Trophoblast cell (in vitro differentiated cells and primary cell): ENCODE measurements around the gene AQP1.

Source experiments
- DNase-seq, 2 donors: peaks; one replicate each; pipeline ENCODE4 v3.0.0-alpha.2; 2016
- H2AFZ ChIP-seq: 2 replicates; pipeline ENCODE4 v1.6.1; 2013; ENCODE audit warnings: low read length, moderate library complexity, mild to moderate bottlenecking; ENCODE audit not compliant: insufficient read depth, poor library complexity
- H2AK5ac ChIP-seq: 2 replicates; pipeline ENCODE4 v1.6.1; 2013; ENCODE audit warnings: mild to moderate bottlenecking, low read length
- H2BK120ac ChIP-seq: 2 replicates; pipeline ENCODE4 v1.6.1; 2013; ENCODE audit warnings: low read length, mild to moderate bottlenecking, moderate library complexity; ENCODE audit not compliant: insufficient read depth, poor library complexity
- H2BK12ac ChIP-seq: 2 replicates; pipeline ENCODE4 v1.6.1; 2013; ENCODE audit warnings: mild to moderate bottlenecking, low read length, moderate library complexity
- H2BK5ac ChIP-seq: 2 replicates; pipeline ENCODE4 v1.6.1; 2013; ENCODE audit warnings: low read length, low read depth, moderate library complexity, mild to moderate bottlenecking; ENCODE audit not compliant: poor library complexity
- H3K14ac ChIP-seq: 2 replicates; pipeline ENCODE4 v1.6.1; 2013; ENCODE audit warnings: mild to moderate bottlenecking, low read length
- H3K18ac ChIP-seq: 2 replicates; pipeline ENCODE4 v1.6.1; 2013; ENCODE audit warnings: mild to moderate bottlenecking, low read length
- H3K23ac ChIP-seq: 2 replicates; pipeline ENCODE4 v1.6.1; 2013; ENCODE audit warnings: low read length
- H3K27ac ChIP-seq: 2 replicates; pipeline ENCODE4 v1.5.1; 2013; ENCODE audit warnings: low read depth, mild to moderate bottlenecking, inconsistent platforms, low read length, moderate library complexity
- H3K27me3 ChIP-seq: 2 replicates; pipeline ENCODE4 v1.6.1; 2013; ENCODE audit warnings: inconsistent platforms, mild to moderate bottlenecking, low read length, moderate library complexity; ENCODE audit not compliant: insufficient read depth
- H3K36me3 ChIP-seq, 2 experiments: 1 replicate in 1 of 2; 2 replicates in 1 of 2; pipeline ENCODE4 v1.6.1; 2013; ENCODE audit warnings: low read length in 2 of 2, mild to moderate bottlenecking in 2 of 2, moderate library complexity in 1 of 2; ENCODE audit not compliant: insufficient read depth in 2 of 2, control insufficient read depth in 1 of 2
- H3K4ac ChIP-seq: 2 replicates; pipeline ENCODE4 v1.6.1; 2013; ENCODE audit warnings: low read depth, mild to moderate bottlenecking, low read length, moderate library complexity
- H3K4me1 ChIP-seq, 2 experiments: 1 replicate in 1 of 2; 2 replicates in 1 of 2; pipeline ENCODE4 v1.6.1; 2013; ENCODE audit warnings: low read length in 2 of 2, mild to moderate bottlenecking in 2 of 2, moderate library complexity in 1 of 2; ENCODE audit not compliant: insufficient read depth in 2 of 2, control insufficient read depth in 1 of 2
- H3K4me2 ChIP-seq: 2 replicates; pipeline ENCODE4 v1.6.1; 2013; ENCODE audit warnings: inconsistent platforms, mild to moderate bottlenecking, low read length, moderate library complexity
- H3K4me3 ChIP-seq: 2 replicates; pipeline ENCODE4 v1.5.1; 2013; ENCODE audit warnings: mild to moderate bottlenecking, low read depth, low read length, inconsistent platforms
- H3K79me1 ChIP-seq: one replicate; pipeline ENCODE4 v1.6.1; 2013; ENCODE audit warnings: low read length
- H3K79me2 ChIP-seq: 2 replicates; pipeline ENCODE4 v1.6.1; 2013; ENCODE audit warnings: low read length, mild to moderate bottlenecking; ENCODE audit not compliant: control insufficient read depth, insufficient read depth, poor library complexity
- H3K9ac ChIP-seq: 2 replicates; pipeline ENCODE4 v1.6.1; 2013; ENCODE audit warnings: mild to moderate bottlenecking, low read length
- H3K9me3 ChIP-seq: 2 replicates; pipeline ENCODE4 v1.6.1; 2013; ENCODE audit warnings: low read depth, mild to moderate bottlenecking, control low read depth, inconsistent platforms, low read length; ENCODE audit not compliant: insufficient read depth
- H4K12ac ChIP-seq: 2 replicates; pipeline ENCODE4 v1.6.1; 2013; ENCODE audit warnings: low read depth, mild to moderate bottlenecking, low read length, moderate library complexity
- H4K8ac ChIP-seq: 2 replicates; pipeline ENCODE4 v1.6.1; 2013; ENCODE audit warnings: low read depth, mild to moderate bottlenecking, low read length, moderate library complexity
- H4K91ac ChIP-seq: one replicate; pipeline ENCODE4 v1.6.1; 2013; ENCODE audit warnings: low read depth, mild to moderate bottlenecking, low read length, moderate library complexity
- WGBS: extraction: QIAGEN DNeasy Blood & Tissue Kit; methylation state at CpG from one replicate; pipeline ENCODE4 v1.1.7; 2013; ENCODE audit warnings: missing lambda C conversion rate; ENCODE audit not compliant: insufficient read length, insufficient coverage; ENCODE audit errors: extremely low coverage; 5-methylcytosine and 5-hydroxymethylcytosine counted together

Gene AQP1

GRCh38 chr7:30916767-30917166 lies 5.1 kb downstream of the AQP1 start:
- no peak overlapping the region for H3K14ac ChIP-seq
- no peak for DNase-seq
- H3K9me3 ChIP-seq: peaks cover 3% of the 10 kb centered on the region
- no peak overlapping the region for H4K12ac ChIP-seq
- no peak overlapping the region for H2BK12ac ChIP-seq
- H2BK120ac ChIP-seq: no peak overlapping the region
- no peak overlapping the region for H2AFZ ChIP-seq
- no peaks in the 10 kb centered on the region for H3K36me3 ChIP-seq
- WGBS: no CpG with 5 or more reads among the region's 7 CpGs
- no peak overlapping the region for H4K91ac ChIP-seq
- H3K18ac ChIP-seq: no peak overlapping the region
- no peak overlapping the region for H3K4ac ChIP-seq
- no peak overlapping the region for H3K23ac ChIP-seq
- no peak overlapping the region for H3K4me2 ChIP-seq
- no peak overlapping the region for H3K4me3 ChIP-seq
- H4K8ac ChIP-seq: no peak overlapping the region
- H3K27me3 ChIP-seq: no peaks in the 10 kb centered on the region
- peaks cover 2% of the 10 kb centered on the region for H3K79me1 ChIP-seq
- no peak overlapping the region for H3K9ac ChIP-seq
- peaks cover 9 to 11% of the 10 kb centered on the region in 2 experiments for H3K4me1 ChIP-seq
- H2BK5ac ChIP-seq: no peak overlapping the region
- no peak overlapping the region for H2AK5ac ChIP-seq
- H3K79me2 ChIP-seq: no peaks in the 10 kb centered on the region
- H3K27ac ChIP-seq: no peak overlapping the region

- Histone ChIP-seq H3K14ac (no peak overlapping the region), H4K8ac (no peak overlapping the region), H3K9ac (no peak overlapping the region), H3K18ac (no peak overlapping the region), H2AK5ac (no peak overlapping the region), H4K12ac (no peak overlapping the region), H3K9me3 (peaks cover 3% of the 10 kb centered on the region), H3K4me1 (peaks cover 9 to 11% of the 10 kb centered on the region in 2 experiments), H3K4me3 (no peak overlapping the region), H3K27ac (no peak overlapping the region), H4K91ac (no peak overlapping the region), H3K4ac (no peak overlapping the region), H2BK12ac (no peak overlapping the region), H3K36me3 (no peaks in the 10 kb centered on the region), H3K4me2 (no peak overlapping the region), H2BK5ac (no peak overlapping the region), H3K27me3 (no peaks in the 10 kb centered on the region), H2AFZ (no peak overlapping the region), H3K79me1 (peaks cover 2% of the 10 kb centered on the region), H3K79me2 (no peaks in the 10 kb centered on the region), H3K23ac (no peak overlapping the region), H2BK120ac (no peak overlapping the region)
- DNase-seq: no peak
- no CpG with 5 or more reads among the region's 4 CpGs for WGBS
Observed at GRCh38 chr7:30917216-30917893, 5.7 kb downstream of the AQP1 start.

GRCh38 chr7:30918676-30919075 lies 7.0 kb downstream of the AQP1 start:
- H3K27ac ChIP-seq: no peak overlapping the region
- no peak overlapping the region for H3K18ac ChIP-seq
- no peak overlapping the region for H2BK120ac ChIP-seq
- no peak for DNase-seq
- H3K4ac ChIP-seq: no peak overlapping the region
- no peak overlapping the region for H4K12ac ChIP-seq
- H3K79me2 ChIP-seq: no peaks in the 10 kb centered on the region
- H3K4me3 ChIP-seq: no peak overlapping the region
- H3K27me3 ChIP-seq: no peaks in the 10 kb centered on the region
- no peak overlapping the region for H2BK5ac ChIP-seq
- no peak overlapping the region for H2AK5ac ChIP-seq
- peak overlapping the region; percentile 25 for H4K91ac ChIP-seq
- H2AFZ ChIP-seq: no peak overlapping the region
- no peak overlapping the region for H4K8ac ChIP-seq
- H3K79me1 ChIP-seq: peaks cover 2% of the 10 kb centered on the region
- H3K36me3 ChIP-seq: no peaks in the 10 kb centered on the region
- peaks cover 9 to 11% of the 10 kb centered on the region in 2 experiments for H3K4me1 ChIP-seq
- WGBS: no CpG with 5 or more reads among the region's 4 CpGs
- H3K9ac ChIP-seq: no peak overlapping the region
- H3K23ac ChIP-seq: no peak overlapping the region
- H3K14ac ChIP-seq: no peak overlapping the region
- H2BK12ac ChIP-seq: no peak overlapping the region
- H3K4me2 ChIP-seq: no peak overlapping the region
- peaks cover under 1% of the 10 kb centered on the region for H3K9me3 ChIP-seq

DNA sequence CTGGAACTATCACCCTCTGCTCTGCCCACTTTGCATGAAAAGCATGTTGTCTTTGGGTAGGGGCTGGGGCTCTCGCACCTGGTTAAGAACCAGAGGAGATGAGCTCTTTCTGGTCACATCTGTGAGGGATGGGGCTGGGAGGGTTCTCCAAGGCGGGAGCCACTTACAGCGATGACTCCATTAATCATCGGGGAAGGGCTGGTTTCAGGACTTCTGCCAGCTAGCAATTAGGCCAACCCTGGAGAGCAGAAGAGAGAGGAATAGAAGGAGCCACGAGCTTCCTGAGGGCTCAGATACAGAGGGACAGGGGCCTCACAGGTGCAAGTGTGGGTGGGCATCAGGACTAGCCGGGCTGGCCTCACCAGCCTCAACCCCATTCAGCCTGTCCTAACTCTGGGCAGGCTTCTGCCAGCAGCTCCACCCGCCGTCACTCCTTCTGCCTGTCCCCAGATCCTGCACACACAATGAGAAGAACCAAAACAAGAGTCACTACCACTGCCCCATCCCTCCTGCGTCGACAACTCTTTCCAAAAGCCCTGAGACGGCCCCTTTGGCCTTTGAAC lies 8.4 kb downstream of the AQP1 start:
- peak overlapping the region; percentile 20 for H2BK5ac ChIP-seq
- no peak overlapping the region for H3K23ac ChIP-seq
- H3K14ac ChIP-seq: no peak overlapping the region
- H3K4ac ChIP-seq: no peak overlapping the region
- H3K36me3 ChIP-seq: no peaks in the 10 kb centered on the region
- H3K27ac ChIP-seq: no peak overlapping the region
- no peak overlapping the region for H4K12ac ChIP-seq
- peak overlapping the region; percentile 32 for H2AK5ac ChIP-seq
- H3K9me3 ChIP-seq: no peaks in the 10 kb centered on the region
- no peak overlapping the region for H3K4me3 ChIP-seq
- no peaks in the 10 kb centered on the region for H3K27me3 ChIP-seq
- H2AFZ ChIP-seq: no peak overlapping the region
- no CpG with 5 or more reads among the region's 11 CpGs for WGBS
- H2BK12ac ChIP-seq: peak overlapping the region; percentile 8
- no peak overlapping the region for H3K4me2 ChIP-seq
- no peak for DNase-seq
- H3K18ac ChIP-seq: no peak overlapping the region
- peak overlapping the region; percentile 57 for H4K91ac ChIP-seq
- H4K8ac ChIP-seq: no peak overlapping the region
- H3K79me1 ChIP-seq: peaks cover 2% of the 10 kb centered on the region
- H3K9ac ChIP-seq: no peak overlapping the region
- H3K79me2 ChIP-seq: no peaks in the 10 kb centered on the region
- H2BK120ac ChIP-seq: no peak overlapping the region
- peaks cover 9 to 11% of the 10 kb centered on the region in 2 experiments for H3K4me1 ChIP-seq
